Naive B cell (primary cell): ENCODE data around the gene ZNF784. TPM values are rescaled to one million over a fixed set of nuclear protein-coding genes. Genes with fewer than 3 reads are reported as not detected.
A peak's percentile ranks its signal among the peaks of the same experiment; 100 is the strongest.

Experiments used
- ATAC-seq, 2 donors: fragments of 150-1000 bp; cut with Tn5 transposase; 2 replicates each; pipeline ENCODE4 v1.10.0; 2021; ENCODE audit warnings: low read depth in 2 of 2, mild to moderate bottlenecking in 2 of 2, moderate library complexity in 2 of 2
- DNase-seq: peaks from one replicate; pipeline ENCODE4 v3.0.0; 2022
- H3K27ac Mint-ChIP-seq, 6 donors: one replicate each; pipeline ENCODE4 v1.8.0; 2020 to 2022; ENCODE audit warnings: mild to moderate bottlenecking in 6 of 6, mixed read lengths in 6 of 6, moderate library complexity in 5 of 6, inconsistent platforms in 2 of 6
- H3K27me3 Mint-ChIP-seq, 3 donors: one replicate each; pipeline ENCODE4 v1.8.0; 2021 to 2022; ENCODE audit warnings: mixed read lengths in 3 of 3, mild to moderate bottlenecking in 1 of 3
- H3K36me3 Mint-ChIP-seq, 2 donors: one replicate each; pipeline ENCODE4 v1.8.0; 2020 to 2022; ENCODE audit warnings: mixed read lengths in 2 of 2, inconsistent platforms in 1 of 2, mild to moderate bottlenecking in 1 of 2
- H3K4me1 Mint-ChIP-seq, 3 donors: one replicate each; pipeline ENCODE4 v1.8.0; 2020 to 2022; ENCODE audit warnings: mixed read lengths in 3 of 3, inconsistent platforms in 1 of 3, mild to moderate bottlenecking in 1 of 3, moderate library complexity in 1 of 3
- H3K4me3 Mint-ChIP-seq, 8 donors: one replicate each; pipeline ENCODE4 v1.8.0; 2020 to 2022; ENCODE audit warnings: mild to moderate bottlenecking in 8 of 8, mixed read lengths in 8 of 8, moderate library complexity in 8 of 8, inconsistent platforms in 2 of 8
- H3K9me3 Mint-ChIP-seq, 7 donors: one replicate each; pipeline ENCODE4 v1.8.0; 2020 to 2022; ENCODE audit warnings: mixed read lengths in 7 of 7, mild to moderate bottlenecking in 5 of 7, inconsistent platforms in 2 of 7, moderate library complexity in 1 of 7
- polyA plus RNA-seq, 6 donors: library from polyadenylated mRNA; unstranded; fragments of 300-500 nt; fragmentation: Illumina TruSeq; gene quantifications; one replicate each; pipeline ENCODE4 v1.2.3, GENCODE V29; 2021; ENCODE audit warnings: low read depth in 6 of 6

The ZNF784 gene
- polyA plus RNA-seq, 6 donors from 2014 or later, result 0.95 to 3.5 (median 2.7) TPM; not detected in 1

DNA sequence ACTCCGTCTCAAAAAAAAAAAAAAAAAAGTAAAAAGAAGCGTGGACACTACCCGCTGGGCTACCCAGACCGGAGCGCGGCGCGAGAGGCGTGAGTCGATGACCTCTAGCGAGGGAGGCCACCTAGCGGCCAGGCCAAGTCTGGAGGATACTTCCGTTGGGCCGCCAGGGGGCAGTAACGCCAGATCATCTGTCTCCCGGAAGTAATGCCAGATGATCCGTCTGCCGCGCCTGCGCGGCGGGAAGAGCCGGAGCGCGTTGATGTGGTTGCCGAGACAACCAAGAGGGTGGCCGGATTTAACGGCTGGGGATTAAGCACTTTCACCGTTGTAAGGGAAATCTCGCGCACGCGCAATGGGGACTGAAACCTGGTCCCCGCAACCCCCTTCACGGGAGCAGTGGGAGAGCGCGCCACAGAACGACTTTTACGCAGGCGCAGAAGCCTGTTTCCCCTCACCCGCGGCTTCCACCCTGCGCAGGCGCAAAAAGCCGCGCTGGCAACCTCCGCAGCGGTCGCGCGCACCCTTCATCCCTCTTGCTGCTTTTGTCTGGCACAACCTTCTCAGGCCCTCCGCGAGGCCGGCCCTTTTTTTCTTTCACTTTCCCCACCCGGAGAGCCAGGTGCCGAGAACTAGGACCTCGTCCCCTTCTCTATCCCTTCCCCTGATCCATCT lies 29.4 kb upstream of the ZNF784 start:
- DNase-seq, result peak; percentile 98
- H3K4me3 Mint-ChIP-seq, result peak overlapping the region; percentile 91 to 99 (median 96)
- peak overlapping the region; percentile 96 to 99 (median 99) for H3K27ac Mint-ChIP-seq
- peak; percentile 47 to 49 for ATAC-seq
- no peaks in the 10 kb centered on the region for H3K9me3 Mint-ChIP-seq
- H3K27me3 Mint-ChIP-seq, result no peaks in the 10 kb centered on the region
- H3K36me3 Mint-ChIP-seq, result peaks cover 0 to 5% of the 10 kb centered on the region in 2 donors
- peaks cover 44 to 57% (median 56%) of the 10 kb centered on the region in 3 donors for H3K4me1 Mint-ChIP-seq

DNA sequence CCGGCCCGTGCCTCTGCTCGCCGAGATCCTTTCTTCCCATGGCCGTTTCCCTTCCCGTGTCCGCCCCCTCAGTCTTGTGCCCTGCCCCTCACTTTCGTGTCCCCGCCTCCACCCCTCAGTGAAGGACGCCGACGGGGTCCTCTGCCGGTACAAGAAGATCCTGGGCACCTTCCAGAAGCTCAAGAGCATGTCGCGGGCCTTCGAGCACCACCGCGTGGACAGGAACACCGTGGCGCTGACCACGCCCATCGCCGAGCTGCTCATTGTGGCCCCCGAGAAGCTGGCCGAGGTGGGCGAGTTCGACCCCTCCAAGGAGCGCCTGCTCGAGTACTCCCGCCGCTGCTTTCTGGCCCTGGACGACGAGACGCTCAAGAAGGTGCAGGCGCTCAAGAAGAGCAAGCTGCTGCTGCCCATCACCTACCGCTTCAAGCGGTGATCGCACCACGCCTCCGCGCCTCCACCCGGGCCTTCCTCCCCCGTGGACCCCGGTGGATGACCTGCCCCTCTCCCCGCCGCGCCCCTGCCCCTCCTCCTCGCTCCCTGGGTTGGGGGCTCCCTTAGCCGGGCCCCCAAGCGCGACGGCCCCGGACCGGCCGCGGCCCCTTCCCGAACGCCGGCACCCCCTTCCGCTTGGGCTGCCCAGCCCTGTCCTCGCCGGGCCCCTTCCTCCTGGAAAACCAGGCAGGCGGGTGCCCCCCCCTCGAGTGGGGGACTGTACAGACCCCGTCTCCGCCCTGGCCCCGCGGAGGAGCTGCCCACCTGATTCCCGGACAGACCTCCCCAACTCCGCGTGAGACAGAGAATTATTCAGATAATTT lies 28.2 kb upstream of the ZNF784 start:
- no peaks in the 10 kb centered on the region for H3K27me3 Mint-ChIP-seq
- H3K36me3 Mint-ChIP-seq, result peaks cover 0 to 5% of the 10 kb centered on the region in 2 donors
- ATAC-seq (no peak), DNase-seq (no peak)
- peaks cover 42 to 55% (median 55%) of the 10 kb centered on the region in 3 donors for H3K4me1 Mint-ChIP-seq
- H3K9me3 Mint-ChIP-seq, result no peaks in the 10 kb centered on the region
- H3K27ac Mint-ChIP-seq, result peak overlapping the region in 4 of 6 donors; percentile 72 to 99 (median 91)
- peak overlapping the region in 4 of 8 donors; percentile 20 to 60 (median 42) for H3K4me3 Mint-ChIP-seq

DNA sequence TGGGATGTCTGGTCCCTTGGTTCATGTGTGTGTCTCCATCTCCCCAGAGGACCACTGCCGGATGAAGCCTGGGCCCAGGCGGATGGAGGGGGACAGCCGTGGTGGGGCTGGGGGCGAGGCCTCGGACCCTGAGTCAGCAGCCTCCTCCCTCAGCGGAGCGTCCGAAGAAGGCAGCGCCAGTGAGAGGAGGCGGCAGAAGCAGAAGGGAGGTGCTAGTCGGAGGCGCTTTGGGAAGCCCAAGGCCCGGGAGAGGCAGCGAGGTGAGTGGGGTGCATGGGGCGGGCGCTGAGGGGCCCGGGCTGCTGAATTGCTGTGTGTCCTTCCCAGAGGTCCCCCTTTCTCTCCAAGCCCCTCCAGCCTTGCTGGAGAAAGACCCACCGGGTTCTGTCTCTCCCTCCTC lies 26.9 kb upstream of the ZNF784 start:
- peaks cover 42 to 54% (median 52%) of the 10 kb centered on the region in 3 donors for H3K4me1 Mint-ChIP-seq
- H3K36me3 Mint-ChIP-seq, result peaks cover 0 to 5% of the 10 kb centered on the region in 2 donors
- H3K9me3 Mint-ChIP-seq, result no peaks in the 10 kb centered on the region
- H3K27ac Mint-ChIP-seq, result peak overlapping the region in 1 of 6 donors; percentile 93
- DNase-seq (no peak), ATAC-seq (no peak)
- no peaks in the 10 kb centered on the region for H3K27me3 Mint-ChIP-seq
- peak overlapping the region in 2 of 8 donors; percentile 91 to 92 for H3K4me3 Mint-ChIP-seq

- Mint-ChIP-seq H3K36me3 (peaks cover 0 to 5% of the 10 kb centered on the region in 2 donors), H3K4me1 (peaks cover 37 to 49% (median 49%) of the 10 kb centered on the region in 3 donors), H3K9me3 (no peaks in the 10 kb centered on the region), H3K4me3 (peak overlapping the region; percentile 38 to 92 (median 74)), H3K27ac (peak overlapping the region in 4 of 6 donors; percentile 67 to 94 (median 90)), H3K27me3 (no peaks in the 10 kb centered on the region)
- no peak for ATAC-seq
- DNase-seq, result no peak
These were observed 26.4 kb upstream of the ZNF784 start for GRCh38 chr19:55650602-55651230.

- H3K4me1 Mint-ChIP-seq, result peaks cover 33 to 52% (median 51%) of the 10 kb centered on the region in 3 donors
- H3K27me3 Mint-ChIP-seq, result no peaks in the 10 kb centered on the region
- peak overlapping the region in 4 of 6 donors; percentile 59 to 94 (median 80) for H3K27ac Mint-ChIP-seq
- peak overlapping the region; percentile 43 to 92 (median 74) for H3K4me3 Mint-ChIP-seq
- H3K36me3 Mint-ChIP-seq, result peaks cover 0 to 5% of the 10 kb centered on the region in 2 donors
- no peaks in the 10 kb centered on the region for H3K9me3 Mint-ChIP-seq
- DNase-seq, result no peak
- no peak for ATAC-seq
These were observed 25.8 kb upstream of the ZNF784 start for GRCh38 chr19:55650126-55650557.

DNA sequence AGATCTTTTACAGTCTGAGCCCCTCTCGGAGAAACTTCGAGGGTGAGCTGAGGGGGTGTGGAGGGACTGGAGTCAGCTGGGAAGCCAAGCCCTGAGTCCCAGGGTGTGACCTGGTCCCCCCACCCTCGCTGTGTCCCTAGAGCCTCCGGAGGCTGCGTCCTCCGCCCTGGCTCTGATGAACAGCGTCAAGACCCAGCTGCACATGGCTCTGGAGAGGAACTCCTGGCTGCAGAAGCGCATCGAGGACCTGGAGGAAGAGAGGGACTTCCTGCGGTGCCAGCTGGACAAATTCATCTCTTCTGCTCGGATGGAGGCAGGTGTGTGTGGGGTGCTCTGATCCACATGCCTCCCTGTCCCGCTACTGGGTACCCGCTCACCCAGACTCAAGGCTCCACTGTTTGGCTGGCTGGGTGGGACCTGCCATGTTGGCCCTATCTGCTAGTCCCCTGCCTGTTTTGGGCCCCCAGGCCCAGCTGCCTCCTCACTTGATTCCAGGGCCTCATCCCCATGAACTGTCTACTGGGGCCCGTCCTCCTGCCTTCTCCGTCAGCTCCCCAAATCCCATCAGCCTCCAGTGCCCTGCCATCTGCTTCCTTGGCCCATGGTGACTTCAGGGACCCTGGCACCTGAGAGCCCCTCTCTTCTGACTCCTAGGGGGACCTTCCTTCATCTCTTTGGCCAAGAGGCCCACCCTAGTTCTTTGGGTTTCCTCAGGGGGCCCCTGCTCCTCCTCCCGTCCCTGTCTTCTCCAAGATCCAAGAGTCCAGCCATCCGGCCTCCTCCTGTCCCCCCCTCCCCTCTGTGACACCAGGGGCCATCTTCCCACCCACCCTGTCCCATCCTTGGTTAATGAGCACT lies 25.1 kb upstream of the ZNF784 start:
- ATAC-seq (no peak), DNase-seq (no peak)
- Mint-ChIP-seq H3K27ac (peak overlapping the region in 5 of 6 donors; percentile 77 to 93 (median 82)), H3K27me3 (no peaks in the 10 kb centered on the region), H3K36me3 (peaks cover 0 to 5% of the 10 kb centered on the region in 2 donors), H3K4me3 (peak overlapping the region; percentile 81 to 98 (median 91)), H3K4me1 (peaks cover 35 to 56% (median 53%) of the 10 kb centered on the region in 3 donors), H3K9me3 (no peaks in the 10 kb centered on the region)

DNA sequence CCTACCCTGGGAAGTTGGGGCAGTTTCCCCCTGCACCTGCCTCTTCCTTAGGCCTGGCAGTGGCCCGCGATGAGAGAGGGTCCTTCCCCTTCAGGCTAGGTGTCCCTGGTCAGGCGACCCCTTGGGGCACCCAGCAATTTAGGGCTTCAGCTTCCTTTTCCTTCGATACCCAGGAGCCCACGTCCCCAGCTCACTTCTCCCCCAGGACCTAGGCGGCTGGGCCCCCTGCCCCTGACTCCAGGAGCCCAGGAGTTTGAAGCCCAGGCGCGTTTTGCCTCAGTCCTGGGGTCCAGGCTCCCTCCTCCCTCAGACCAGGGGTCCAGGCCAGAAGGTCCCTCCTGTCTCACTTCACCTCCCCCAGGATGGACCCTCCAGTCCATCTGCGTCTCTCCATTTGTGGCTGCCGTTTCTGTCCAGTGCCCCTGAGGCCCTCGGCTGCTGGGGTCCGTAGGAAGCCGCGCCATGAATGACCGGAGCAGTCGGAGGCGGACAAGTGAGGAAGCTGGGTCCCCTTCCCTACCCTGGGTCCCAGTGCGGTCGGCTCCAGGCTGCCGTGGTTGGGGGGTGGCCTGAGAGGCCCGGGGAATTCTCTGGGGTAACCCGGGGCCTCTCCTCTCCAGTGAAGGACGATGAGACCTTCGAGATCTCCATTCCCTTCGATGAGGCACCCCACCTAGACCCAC lies 24.4 kb upstream of the ZNF784 start:
- Mint-ChIP-seq H3K4me1 (peaks cover 43 to 63% (median 59%) of the 10 kb centered on the region in 3 donors), H3K9me3 (no peaks in the 10 kb centered on the region), H3K27me3 (no peaks in the 10 kb centered on the region), H3K27ac (peak overlapping the region in 5 of 6 donors; percentile 77 to 93 (median 87)), H3K4me3 (peak overlapping the region; percentile 81 to 98 (median 91)), H3K36me3 (peaks cover 0 to 5% of the 10 kb centered on the region in 2 donors)
- DNase-seq (no peak), ATAC-seq (no peak)

DNA sequence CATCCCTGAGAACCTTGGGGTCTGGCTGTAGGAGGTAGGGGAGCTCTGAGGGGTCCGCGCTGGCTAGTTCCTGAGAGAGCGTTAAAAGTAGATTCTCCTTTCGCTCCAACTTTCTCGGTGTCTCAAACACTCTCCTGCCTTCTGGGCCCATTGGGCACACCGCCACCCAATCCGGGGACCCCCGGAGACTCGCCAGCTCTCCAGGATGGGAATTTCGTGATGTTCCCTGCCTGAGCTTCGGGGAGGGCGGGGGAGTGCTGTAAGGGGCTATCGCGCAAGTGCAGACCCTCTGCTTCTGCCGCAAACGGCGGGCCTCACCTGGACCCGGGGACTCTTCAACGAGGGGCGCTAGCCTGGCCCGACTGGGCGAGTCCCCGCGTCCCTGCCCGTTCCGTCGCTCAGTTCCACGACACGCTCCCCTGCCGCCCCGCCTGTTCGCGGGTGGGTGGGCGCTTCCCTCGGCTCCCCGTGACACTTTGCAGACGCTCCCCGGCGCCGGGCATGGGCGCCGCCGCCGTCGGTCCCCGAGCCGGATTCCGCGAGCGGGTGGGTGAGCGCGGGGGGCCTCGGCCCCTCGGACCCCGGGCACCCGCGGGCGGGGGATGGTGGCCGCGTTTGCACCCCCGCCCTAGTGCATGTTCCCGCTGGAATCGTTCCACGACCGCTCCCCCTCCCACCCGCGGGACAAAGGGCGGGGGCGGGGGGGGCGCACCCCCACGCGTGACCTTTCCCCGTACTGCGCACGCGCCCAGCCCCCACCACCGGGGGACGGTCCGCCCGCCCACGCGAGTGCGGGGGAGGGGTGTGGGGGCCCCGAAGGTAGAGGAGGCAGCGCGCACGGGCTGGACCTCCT lies 23.6 kb upstream of the ZNF784 start, which contains the start of gene CCDC106:
TSS of gene CCDC106 (plus strand) at position 481 of the 853 bp plus-strand sequence. CDS start 835 bp downstream, outside the sequence.
- H3K36me3 Mint-ChIP-seq, result peaks cover 0 to 5% of the 10 kb centered on the region in 2 donors
- H3K4me3 Mint-ChIP-seq, result peak within 1 kb of the TSS; percentile 91 to 98 (median 97)
- H3K9me3 Mint-ChIP-seq, result no peaks in the 10 kb centered on the region
- H3K27me3 Mint-ChIP-seq, result no peaks in the 10 kb centered on the region
- DNase-seq (peak; percentile 67), ATAC-seq (peak; percentile 41 to 49)
- H3K4me1 Mint-ChIP-seq, result peaks cover 49 to 71% (median 59%) of the 10 kb centered on the region in 3 donors
- peak within 1 kb of the TSS; percentile 87 to 98 (median 94) for H3K27ac Mint-ChIP-seq

- Mint-ChIP-seq H3K4me3 (peak overlapping the region; percentile 91 to 98 (median 97)), H3K27ac (peak overlapping the region; percentile 85 to 98 (median 92)), H3K36me3 (peaks cover 0 to 5% of the 10 kb centered on the region in 2 donors), H3K4me1 (peaks cover 50 to 74% (median 61%) of the 10 kb centered on the region in 3 donors), H3K9me3 (no peaks in the 10 kb centered on the region), H3K27me3 (no peaks in the 10 kb centered on the region)
- ATAC-seq (peak; percentile 63 to 67), DNase-seq (peak; percentile 71)
These were observed 22.7 kb upstream of the ZNF784 start for GRCh38 chr19:55646889-55647731.

GRCh38 chr19:55645512-55645881 lies 21.1 kb upstream of the ZNF784 start:
- no peak for DNase-seq
- Mint-ChIP-seq H3K4me3 (peak overlapping the region; percentile 38 to 95 (median 66)), H3K4me1 (peaks cover 52 to 72% (median 64%) of the 10 kb centered on the region in 3 donors), H3K27ac (peak overlapping the region in 3 of 6 donors; percentile 13 to 44 (median 33)), H3K36me3 (no peaks in the 10 kb centered on the region), H3K27me3 (no peaks in the 10 kb centered on the region), H3K9me3 (no peaks in the 10 kb centered on the region)
- no peak for ATAC-seq
